Measurements from ENCODE around the gene MRPS24. TPM values are rescaled to one million over a fixed set of nuclear protein-coding genes. Genes with fewer than 3 reads are reported as not detected.

Gene MRPS24
- 155 and 184 TPM in 2 replicates for total RNA-seq

GRCh38 chr7:43869006-43869866 is at the start of gene MRPS24:
MRPS24 (minus strand) TSS chr7:43869517; CDS start chr7:43869495, 22 bp downstream.

DNA sequence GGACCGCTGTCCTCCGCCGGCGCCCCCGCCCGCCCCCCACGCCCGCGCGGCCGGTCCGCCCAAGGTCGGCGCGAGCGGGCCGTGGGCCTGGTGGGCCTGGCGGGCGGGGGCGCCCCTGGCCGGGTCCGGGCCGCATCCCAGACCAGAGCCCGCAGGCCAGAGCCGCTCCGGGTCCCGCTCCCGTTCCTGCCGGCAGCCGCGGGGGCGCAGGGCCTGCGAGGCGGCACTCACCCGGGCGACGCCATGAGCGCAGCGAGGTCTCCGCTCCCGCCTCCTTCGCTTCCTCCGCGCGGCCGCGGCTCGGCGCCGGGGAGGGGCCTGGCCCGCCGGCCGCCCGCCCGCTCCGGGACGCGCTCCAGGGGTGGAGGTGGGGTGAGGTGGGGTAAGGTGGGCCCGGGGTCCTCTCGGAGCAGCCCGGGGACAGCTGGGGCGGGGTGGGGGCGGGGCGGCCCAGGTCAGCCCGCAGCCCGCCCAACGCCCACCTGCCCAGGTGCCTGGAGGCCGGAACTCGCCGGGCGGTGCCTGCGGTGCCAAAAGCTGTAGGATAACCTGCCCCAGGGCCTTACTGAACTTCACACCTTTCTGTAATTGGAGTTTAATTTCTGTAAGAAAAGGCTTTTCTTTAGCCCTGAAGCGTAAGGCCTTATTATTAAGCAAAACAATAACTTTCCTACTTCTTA is 37.2 kb upstream of the MRPS24 start, which contains the start of gene URGCP:
Gene URGCP, minus strand, starts transcription at position 266 of the 680 bp plus-strand sequence. Its CDS starts 21 bp downstream, at position 245.

Other genes starting within 250 kb of the MRPS24 start
- 46.1 and 51.4 TPM in 2 replicates for gene COA1, start 140.0 kb downstream of the MRPS24 start, total RNA-seq
- gene BLVRA, start 110.8 kb downstream of the MRPS24 start, total RNA-seq: 93.4 and 113 TPM in 2 replicates
- gene URGCP, start 37.1 kb upstream of the MRPS24 start, total RNA-seq: 19.3 and 22.7 TPM in 2 replicates
- 6.1 and 10.1 TPM in 2 replicates for gene UBE2D4, start 56.9 kb upstream of the MRPS24 start, total RNA-seq
- not detected in 2 replicates for gene SPDYE1, start 128.4 kb upstream of the MRPS24 start, total RNA-seq
- gene DBNL, start 175.2 kb upstream of the MRPS24 start, total RNA-seq: 171 TPM in 2 replicates
- not detected in 2 replicates for gene PGAM2, start 196.1 kb upstream of the MRPS24 start, total RNA-seq
- gene POLM, start 213.0 kb upstream of the MRPS24 start, total RNA-seq: 14.2 and 24.2 TPM in 2 replicates
- 90.4 and 91.4 TPM in 2 replicates for gene AEBP1, start 234.8 kb upstream of the MRPS24 start, total RNA-seq

Data from myometrial cell (primary cell).